ENCODE results near the gene CLEC4M. TPM values are rescaled to one million over a fixed set of nuclear protein-coding genes. Genes with fewer than 3 reads are reported as not detected.
A peak's percentile ranks its signal among the peaks of the same experiment; 100 is the strongest.

CLEC4M gene
- total RNA-seq, 2 experiments from 2014 or later = not detected

- Histone ChIP-seq H3K9me2 (ENCODE audit: insufficient read depth, low read length) (no peaks in the 10 kb centered on the region), H2AFZ (ENCODE audit: low read length) (no peak within 1 kb of the TSS), H4K20me1 (ENCODE audit: insufficient read depth, low read length) (no peaks in the 10 kb centered on the region), H3K4me3 (ENCODE audit: low read depth, low read length, poor library complexity, severe bottlenecking) (no peak within 1 kb of the TSS), H3K27ac (ENCODE audit: low read depth, low read length, poor library complexity, severe bottlenecking) (no peak within 1 kb of the TSS), H3K4me1 (ENCODE audit: insufficient read depth, low read length, poor library complexity, severe bottlenecking) (peaks cover 12% of the 10 kb centered on the region), H3K4me2 (ENCODE audit: low read length) (no peak within 1 kb of the TSS), H3K36me3 (ENCODE audit: insufficient read depth, low read length) (no peaks in the 10 kb centered on the region), H3K9me3 (ENCODE audit: low read length) (no peaks in the 10 kb centered on the region), H3K79me2 (ENCODE audit: insufficient read depth, low read depth, low read length) (no peaks in the 10 kb centered on the region)
- CTCF ChIA-PET (ENCODE audit: unreplicated experiment) = no interaction called here
- intact Hi-C loops (cut with micrococcal nuclease; ENCODE audit: unreplicated experiment) = no loop called here
- no TSS peak for BruUV-seq (replicated peaks)
- POLR2A ChIA-PET = interaction anchor here (0.5 kb wide), 1 partner anchor 22 kb away, joined by 3 read pairs; no protein-coding TSS in a partner anchor
- DNase-seq (ENCODE audit: low spot score) = no peak
- no peak for TF ChIP-seq EZH2phosphoT487 (IDR thresholded peaks at IDR 0.05; ENCODE audit: borderline replicate concordance, low read depth, low read length)
- TF ChIP-seq CTCF (conservative IDR thresholded peaks at IDR 0.05; ENCODE audit: low read length) = no peak
Measured at GRCh38 chr19:7746903-7747884, 15.8 kb upstream of the CLEC4M start, which contains the start of gene CD209. CD209 (minus strand) TSS chr19:7747534; CDS start chr19:7747511, 23 bp downstream.

- Histone ChIP-seq H3K36me3 (ENCODE audit: insufficient read depth, low read length) (no peaks in the 10 kb centered on the region), H3K4me3 (ENCODE audit: low read depth, low read length, poor library complexity, severe bottlenecking) (no peak overlapping the region), H3K4me2 (ENCODE audit: low read length) (no peak overlapping the region), H3K9me2 (ENCODE audit: insufficient read depth, low read length) (no peaks in the 10 kb centered on the region), H3K79me2 (ENCODE audit: insufficient read depth, low read depth, low read length) (no peaks in the 10 kb centered on the region), H3K27ac (ENCODE audit: low read depth, low read length, poor library complexity, severe bottlenecking) (no peak overlapping the region), H3K4me1 (ENCODE audit: insufficient read depth, low read length, poor library complexity, severe bottlenecking) (peaks cover 12% of the 10 kb centered on the region), H3K9me3 (ENCODE audit: low read length) (no peaks in the 10 kb centered on the region), H4K20me1 (ENCODE audit: insufficient read depth, low read length) (no peaks in the 10 kb centered on the region), H2AFZ (ENCODE audit: low read length) (no peak overlapping the region)
- ChIA-PET CTCF (ENCODE audit: unreplicated experiment) (no interaction called here), POLR2A (interaction anchor here (0.5 kb wide), 1 partner anchor 23 kb away, joined by 3 read pairs; no protein-coding TSS in a partner anchor)
- no peak for DNase-seq (ENCODE audit: low spot score)
- no TSS peak for BruUV-seq (replicated peaks)
- intact Hi-C loops (cut with micrococcal nuclease; ENCODE audit: unreplicated experiment) = no loop called here
- TF ChIP-seq CTCF (conservative IDR thresholded peaks at IDR 0.05; ENCODE audit: low read length) (no peak), EZH2phosphoT487 (IDR thresholded peaks at IDR 0.05; ENCODE audit: borderline replicate concordance, low read depth, low read length) (no peak)
Measured at GRCh38 chr19:7748171-7748570, 14.9 kb upstream of the CLEC4M start.

GRCh38 chr19:7748756-7749155 lies 14.3 kb upstream of the CLEC4M start:
- POLR2A ChIA-PET = no interaction called here
- H2AFZ ChIP-seq (ENCODE audit: low read length) = no peak overlapping the region
- no TSS peak for BruUV-seq (replicated peaks)
- H3K27ac ChIP-seq (ENCODE audit: low read depth, low read length, poor library complexity, severe bottlenecking) = no peak overlapping the region
- CTCF ChIA-PET (ENCODE audit: unreplicated experiment) = no interaction called here
- no peaks in the 10 kb centered on the region for H3K9me3 ChIP-seq (ENCODE audit: low read length)
- TF ChIP-seq EZH2phosphoT487 (IDR thresholded peaks at IDR 0.05; ENCODE audit: borderline replicate concordance, low read depth, low read length) (no peak), CTCF (conservative IDR thresholded peaks at IDR 0.05; ENCODE audit: low read length) (peak; percentile 59)
- no peak overlapping the region for H3K4me2 ChIP-seq (ENCODE audit: low read length)
- H3K4me3 ChIP-seq (ENCODE audit: low read depth, low read length, poor library complexity, severe bottlenecking) = no peak overlapping the region
- no peak for DNase-seq (ENCODE audit: low spot score)
- intact Hi-C loops (cut with micrococcal nuclease; ENCODE audit: unreplicated experiment) = no loop called here
- H3K36me3 ChIP-seq (ENCODE audit: insufficient read depth, low read length) = no peaks in the 10 kb centered on the region
- H4K20me1 ChIP-seq (ENCODE audit: insufficient read depth, low read length) = no peaks in the 10 kb centered on the region
- H3K4me1 ChIP-seq (ENCODE audit: insufficient read depth, low read length, poor library complexity, severe bottlenecking) = peaks cover 6% of the 10 kb centered on the region
- no peaks in the 10 kb centered on the region for H3K9me2 ChIP-seq (ENCODE audit: insufficient read depth, low read length)
- no peaks in the 10 kb centered on the region for H3K79me2 ChIP-seq (ENCODE audit: insufficient read depth, low read depth, low read length)

All from OCI-LY7 (cell line).